Measurements from ENCODE around the gene EMID1.

The EMID1 gene

GRCh38 chr22:29298641-29299040, 92.9 kb downstream of the EMID1 start:
- ATAC-seq (ENCODE audit: insufficient read depth, low read depth) (no peak), DNase-seq (no peak)
- no peak overlapping the region for H3K27ac ChIP-seq (ENCODE audit: low read length)
- no peak overlapping the region for H3K4me3 ChIP-seq (ENCODE audit: low read depth in 1 of 2, low read length in 2 of 2)
- H3K4me1 ChIP-seq (ENCODE audit: insufficient read depth, low read length): no peaks in the 10 kb centered on the region
- no peaks in the 10 kb centered on the region for H3K27me3 ChIP-seq (ENCODE audit: insufficient read depth, low read length, poor library complexity)
- H3K4me2 ChIP-seq (ENCODE audit: insufficient read depth, low read length): no peak overlapping the region
- H3K79me2 ChIP-seq (ENCODE audit: insufficient read depth, low read length): peaks cover 2% of the 10 kb centered on the region; the same call in 1 of the 2 replicates
- no peak for TF ChIP-seq EZH2 (IDR thresholded peaks at IDR 0.05; ENCODE audit: borderline replicate concordance, low read depth, low read length, severe bottlenecking)
- TF ChIP-seq CTCF (IDR thresholded peaks at IDR 0.05; ENCODE audit: borderline replicate concordance, extremely low read depth, low read length, poor library complexity, severe bottlenecking): no peak
- H4K20me1 ChIP-seq (ENCODE audit: insufficient read depth, low read length): peaks cover 49% of the 10 kb centered on the region
- H3K9ac ChIP-seq (ENCODE audit: low read depth, low read length): no peak overlapping the region
- no peaks in the 10 kb centered on the region for H3K9me3 ChIP-seq (ENCODE audit: insufficient read depth, low read length, severe bottlenecking)
- H2AFZ ChIP-seq (ENCODE audit: low read depth, low read length): no peak overlapping the region
- H3K36me3 ChIP-seq (ENCODE audit: insufficient read depth, low read length): peaks cover 70% of the 10 kb centered on the region

- TF ChIP-seq EZH2 (IDR thresholded peaks at IDR 0.05; ENCODE audit: borderline replicate concordance, low read depth, low read length, severe bottlenecking) (no peak), CTCF (IDR thresholded peaks at IDR 0.05; ENCODE audit: borderline replicate concordance, extremely low read depth, low read length, poor library complexity, severe bottlenecking) (no peak)
- Histone ChIP-seq H3K4me3 (ENCODE audit: low read depth in 1 of 2, low read length in 2 of 2) (no peak overlapping the region), H3K4me1 (ENCODE audit: insufficient read depth, low read length) (no peaks in the 10 kb centered on the region), H3K36me3 (ENCODE audit: insufficient read depth, low read length) (peaks cover 64% of the 10 kb centered on the region), H3K9me3 (ENCODE audit: insufficient read depth, low read length, severe bottlenecking) (no peaks in the 10 kb centered on the region), H4K20me1 (ENCODE audit: insufficient read depth, low read length) (peaks cover 49% of the 10 kb centered on the region), H3K27ac (ENCODE audit: low read length) (no peak overlapping the region), H3K27me3 (ENCODE audit: insufficient read depth, low read length, poor library complexity) (no peaks in the 10 kb centered on the region), H3K9ac (ENCODE audit: low read depth, low read length) (no peak overlapping the region), H3K4me2 (ENCODE audit: insufficient read depth, low read length) (no peak overlapping the region), H3K79me2 (ENCODE audit: insufficient read depth, low read length) (peaks cover 2% of the 10 kb centered on the region; the same call in 1 of the 2 replicates), H2AFZ (ENCODE audit: low read depth, low read length) (no peak overlapping the region)
- no peak for DNase-seq
- ATAC-seq (ENCODE audit: insufficient read depth, low read depth): no peak
These were observed 93.6 kb downstream of the EMID1 start for GRCh38 chr22:29299136-29299900.

GRCh38 chr22:29300467-29300806, 94.7 kb downstream of the EMID1 start:
- DNase-seq (no peak), ATAC-seq (ENCODE audit: insufficient read depth, low read depth) (no peak)
- no peaks in the 10 kb centered on the region for H3K27me3 ChIP-seq (ENCODE audit: insufficient read depth, low read length, poor library complexity)
- H3K9ac ChIP-seq (ENCODE audit: low read depth, low read length): no peak overlapping the region
- no peak overlapping the region for H2AFZ ChIP-seq (ENCODE audit: low read depth, low read length)
- H3K4me2 ChIP-seq (ENCODE audit: insufficient read depth, low read length): no peak overlapping the region
- H3K27ac ChIP-seq (ENCODE audit: low read length): no peak overlapping the region
- H3K4me1 ChIP-seq (ENCODE audit: insufficient read depth, low read length): no peaks in the 10 kb centered on the region
- H3K36me3 ChIP-seq (ENCODE audit: insufficient read depth, low read length): peaks cover 53% of the 10 kb centered on the region
- no peak overlapping the region for H3K4me3 ChIP-seq (ENCODE audit: low read depth in 1 of 2, low read length in 2 of 2)
- peaks cover 2% of the 10 kb centered on the region; the same call in 1 of the 2 replicates for H3K79me2 ChIP-seq (ENCODE audit: insufficient read depth, low read length)
- no peak for TF ChIP-seq CTCF (IDR thresholded peaks at IDR 0.05; ENCODE audit: borderline replicate concordance, extremely low read depth, low read length, poor library complexity, severe bottlenecking)
- no peak for TF ChIP-seq EZH2 (IDR thresholded peaks at IDR 0.05; ENCODE audit: borderline replicate concordance, low read depth, low read length, severe bottlenecking)
- peaks cover 53% of the 10 kb centered on the region for H4K20me1 ChIP-seq (ENCODE audit: insufficient read depth, low read length)
- no peaks in the 10 kb centered on the region for H3K9me3 ChIP-seq (ENCODE audit: insufficient read depth, low read length, severe bottlenecking)

Data from DND-41 (cell line).